ACC112 (cell line): ENCODE measurements around the gene SGPL1.

Source experiments
- H2AFZ ChIP-seq: fragments of 200-600 bp; sonication (generic); one replicate; pipeline ENCODE4 v1.6.0; 2017; ENCODE audit warnings: antibody characterized with exemption, low read length; ENCODE audit not compliant: unreplicated experiment
- H3K27ac ChIP-seq: fragments of 200-600 bp; sonication (generic); 2 replicates; pipeline ENCODE4 v1.5.1; 2014; ENCODE audit warnings: low read depth, mild to moderate bottlenecking, antibody characterized with exemption, low read length, moderate library complexity
- H3K27me3 ChIP-seq: fragments of 200-600 bp; sonication (generic); 2 replicates; pipeline ENCODE4 v1.6.1; 2014; ENCODE audit warnings: mild to moderate bottlenecking, antibody characterized with exemption, low read length, moderate library complexity, mixed read lengths; ENCODE audit not compliant: insufficient read depth
- H3K36me3 ChIP-seq: fragments of 200-600 bp; sonication (generic); 2 replicates; pipeline ENCODE4 v1.6.1; 2016; ENCODE audit warnings: mild to moderate bottlenecking, antibody characterized with exemption, low read length, moderate library complexity, mixed read lengths; ENCODE audit not compliant: insufficient read depth
- H3K4me1 ChIP-seq: fragments of 200-600 bp; sonication (generic); one replicate; pipeline ENCODE4 v1.6.1; 2016; ENCODE audit warnings: low read length, mixed read lengths; ENCODE audit not compliant: insufficient read depth, unreplicated experiment, control insufficient read depth
- H3K4me3 ChIP-seq: fragments of 200-600 bp; sonication (generic); 2 replicates; pipeline ENCODE4 v1.5.1; 2014; ENCODE audit warnings: mild to moderate bottlenecking, low read depth, low read length
- H3K79me2 ChIP-seq: fragments of 200-600 bp; sonication (generic); one replicate; pipeline ENCODE4 v1.6.0; 2016; ENCODE audit warnings: low read length; ENCODE audit not compliant: control insufficient read depth, unreplicated experiment, insufficient read depth

SGPL1 gene

GRCh38 chr10:70812814-70813213 is 2.9 kb upstream of the SGPL1 start:
- Histone ChIP-seq H3K36me3 (no peaks in the 10 kb centered on the region), H3K27me3 (no peaks in the 10 kb centered on the region), H3K79me2 (peaks cover 5% of the 10 kb centered on the region), H2AFZ (no peak overlapping the region), H3K27ac (no peak overlapping the region), H3K4me1 (peaks cover 8% of the 10 kb centered on the region), H3K4me3 (no peak overlapping the region)

- H3K79me2 ChIP-seq = peaks cover 6% of the 10 kb centered on the region
- H3K36me3 ChIP-seq = no peaks in the 10 kb centered on the region
- no peak overlapping the region for H3K27ac ChIP-seq
- no peak overlapping the region for H3K4me3 ChIP-seq
- no peaks in the 10 kb centered on the region for H3K27me3 ChIP-seq
- no peak overlapping the region for H2AFZ ChIP-seq
- H3K4me1 ChIP-seq = peaks cover 9% of the 10 kb centered on the region
Observed at GRCh38 chr10:70814126-70814525, 1.6 kb upstream of the SGPL1 start.

GRCh38 chr10:70816220-70816894 is 609 bp downstream of the SGPL1 start:
- Histone ChIP-seq H3K4me3 (peak overlapping the region; percentile 99), H3K79me2 (peaks cover 16% of the 10 kb centered on the region), H3K27ac (peak overlapping the region; percentile 73), H3K36me3 (no peaks in the 10 kb centered on the region), H3K4me1 (peaks cover 9% of the 10 kb centered on the region), H3K27me3 (no peaks in the 10 kb centered on the region), H2AFZ (peak overlapping the region; percentile 78)

GRCh38 chr10:70820976-70821750 is 5.4 kb downstream of the SGPL1 start:
- Histone ChIP-seq H2AFZ (no peak overlapping the region), H3K4me3 (no peak overlapping the region), H3K4me1 (peaks cover 7% of the 10 kb centered on the region), H3K79me2 (peaks cover 18% of the 10 kb centered on the region), H3K36me3 (no peaks in the 10 kb centered on the region), H3K27me3 (no peaks in the 10 kb centered on the region), H3K27ac (no peak overlapping the region)

GRCh38 chr10:70822076-70822820 is 6.5 kb downstream of the SGPL1 start:
- Histone ChIP-seq H3K4me3 (no peak overlapping the region), H3K4me1 (peaks cover 14% of the 10 kb centered on the region), H3K36me3 (no peaks in the 10 kb centered on the region), H3K27ac (no peak overlapping the region), H3K27me3 (no peaks in the 10 kb centered on the region), H3K79me2 (peaks cover 18% of the 10 kb centered on the region), H2AFZ (no peak overlapping the region)

GRCh38 chr10:70827086-70827757 is 11.5 kb downstream of the SGPL1 start:
- Histone ChIP-seq H3K4me1 (peaks cover 16% of the 10 kb centered on the region), H3K27ac (peak overlapping the region; percentile 29; the same call in 1 of the 2 replicates), H3K79me2 (peaks cover 3% of the 10 kb centered on the region), H3K36me3 (no peaks in the 10 kb centered on the region), H2AFZ (no peak overlapping the region), H3K4me3 (no peak overlapping the region), H3K27me3 (no peaks in the 10 kb centered on the region)

DNA sequence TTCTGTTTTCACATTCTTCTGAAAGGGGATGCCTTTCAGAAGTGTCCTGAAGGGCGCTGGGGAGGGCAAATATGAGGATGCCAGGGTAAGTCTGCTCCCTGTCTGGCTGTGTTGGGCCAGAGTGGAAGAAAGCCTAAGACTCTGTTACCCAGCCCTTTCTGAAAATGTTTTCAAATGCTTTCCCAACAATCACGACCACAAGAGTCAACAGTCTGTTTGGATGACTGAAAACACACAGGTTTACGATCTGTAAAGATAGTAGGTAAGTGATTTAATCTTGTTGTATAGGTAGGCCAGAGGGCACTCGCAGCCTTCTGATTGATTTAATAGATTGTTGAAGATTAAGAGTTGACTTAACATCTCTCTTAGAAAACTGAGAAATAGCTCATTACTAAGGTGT is 13.2 kb downstream of the SGPL1 start:
- H3K4me3 ChIP-seq = no peak overlapping the region
- no peaks in the 10 kb centered on the region for H3K27me3 ChIP-seq
- peaks cover 32% of the 10 kb centered on the region for H3K4me1 ChIP-seq
- no peaks in the 10 kb centered on the region for H3K36me3 ChIP-seq
- peaks cover 6% of the 10 kb centered on the region for H3K79me2 ChIP-seq
- H2AFZ ChIP-seq = no peak overlapping the region
- no peak overlapping the region for H3K27ac ChIP-seq

DNA sequence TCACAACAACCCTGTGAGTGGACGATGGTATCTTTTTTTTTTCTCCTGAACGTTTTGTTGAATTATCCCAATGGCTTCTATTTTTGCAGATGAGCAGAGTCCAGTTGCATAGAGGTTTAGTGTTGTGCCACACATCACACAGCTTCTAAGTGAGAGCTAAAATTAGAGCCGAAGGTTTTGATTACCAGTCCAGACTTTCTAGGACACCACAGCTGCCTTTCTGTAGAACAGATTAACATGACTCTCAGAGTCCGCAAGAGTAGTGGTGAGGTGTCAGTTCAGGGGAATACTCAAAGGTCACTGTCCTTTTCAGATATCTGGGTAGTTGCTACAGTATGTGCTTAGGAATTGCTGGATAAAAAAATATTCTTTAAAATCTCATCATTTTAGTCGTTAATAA is 13.8 kb downstream of the SGPL1 start:
- Histone ChIP-seq H3K36me3 (no peaks in the 10 kb centered on the region), H3K4me1 (peaks cover 38% of the 10 kb centered on the region), H3K27me3 (no peaks in the 10 kb centered on the region), H3K27ac (no peak overlapping the region), H3K79me2 (peaks cover 12% of the 10 kb centered on the region), H2AFZ (no peak overlapping the region), H3K4me3 (no peak overlapping the region)

DNA sequence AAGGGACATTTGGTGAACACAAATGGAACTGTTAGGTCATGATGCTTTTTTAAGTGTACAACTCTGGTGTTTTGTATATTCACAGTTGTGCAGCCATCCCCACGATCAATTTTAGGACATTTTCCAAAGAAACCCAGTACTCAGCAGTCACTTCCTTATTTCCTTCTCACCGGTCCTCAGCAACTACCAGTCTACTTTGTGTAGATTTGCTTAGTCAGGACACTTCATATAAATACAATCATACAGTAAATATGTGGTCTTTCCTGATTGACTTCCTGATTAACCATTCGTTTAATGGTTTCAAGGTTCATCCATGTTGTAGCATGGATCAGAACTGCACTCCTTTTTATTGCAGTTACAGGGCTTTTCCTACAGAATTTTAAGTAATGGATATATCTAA is 14.4 kb downstream of the SGPL1 start:
- Histone ChIP-seq H3K27ac (no peak overlapping the region), H3K4me1 (peaks cover 42% of the 10 kb centered on the region), H3K36me3 (no peaks in the 10 kb centered on the region), H2AFZ (no peak overlapping the region), H3K4me3 (no peak overlapping the region), H3K27me3 (no peaks in the 10 kb centered on the region), H3K79me2 (peaks cover 19% of the 10 kb centered on the region)

- H3K79me2 ChIP-seq = peaks cover 23% of the 10 kb centered on the region
- H3K27me3 ChIP-seq = no peaks in the 10 kb centered on the region
Observed at GRCh38 chr10:70832221-70832620, 16.5 kb downstream of the SGPL1 start.

More at GRCh38 chr10:70832221-70832620, 16.5 kb downstream of the SGPL1 start:
- Histone ChIP-seq H2AFZ (no peak overlapping the region), H3K36me3 (no peaks in the 10 kb centered on the region), H3K4me3 (no peak overlapping the region), H3K4me1 (peaks cover 42% of the 10 kb centered on the region), H3K27ac (peak overlapping the region; percentile 89)
